Gastroesophageal sphincter (tissue), 3 donors: Measurements from ENCODE around the gene FMNL3.

Experiments used
- EP300 ChIP-seq: sonication (generic); formaldehyde crosslinking; IDR thresholded peaks from one replicate; pipeline ENCODE4 v1.6.1; 2017; ENCODE audit warnings: antibody characterized with exemption, mild to moderate bottlenecking
- POLR2A ChIP-seq, 2 donors: fragments of 450-650 bp; IDR thresholded peaks; one replicate each; pipeline ENCODE4 v1.6.1; 2017; ENCODE audit warnings: antibody characterized with exemption in 2 of 2, mild to moderate bottlenecking in 2 of 2, moderate library complexity in 1 of 2
- TF ChIP-seq, protein P1 (sequence below), 4 experiments: fragments of 200-600 bp in 2 of 4; fragments of 450-650 bp in 2 of 4; sonication (generic) in 1 of 4; IDR thresholded peaks; one replicate each; pipeline ENCODE4 v1.5.1; 2017 to 2019; ENCODE audit warnings: antibody characterized with exemption in 4 of 4, mild to moderate bottlenecking in 2 of 4, moderate library complexity in 2 of 4

DNA sequence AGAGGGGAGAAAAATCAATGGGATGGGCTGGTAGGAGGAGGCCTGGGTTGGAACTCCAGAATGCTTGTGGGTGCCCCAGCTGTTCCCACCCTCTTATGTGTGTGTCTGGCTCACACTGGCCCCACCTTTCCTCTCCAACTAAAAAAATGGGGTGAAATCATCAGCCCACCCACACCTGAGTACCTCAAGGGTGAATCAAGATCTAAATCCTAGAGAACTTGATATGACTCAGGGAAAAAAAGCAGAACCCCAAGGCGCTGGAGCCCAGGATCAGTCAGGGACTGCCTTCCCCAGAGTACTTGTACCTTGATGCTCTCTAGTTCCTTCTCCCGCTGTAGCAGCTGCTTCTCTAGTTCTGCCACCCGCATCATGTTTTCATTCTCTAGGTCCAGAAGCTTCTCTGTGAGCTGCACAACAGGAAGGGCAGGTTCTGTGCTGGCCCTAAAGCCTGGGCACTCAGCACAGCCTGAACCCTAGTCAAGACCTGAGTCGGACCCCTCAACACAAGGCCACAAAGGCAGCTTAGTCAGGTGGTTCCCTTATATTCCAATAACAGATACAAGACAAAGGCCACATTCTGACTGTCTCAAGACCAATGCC, 54.2 kb downstream of the FMNL3 start:
- TF ChIP-seq, protein P1, sequence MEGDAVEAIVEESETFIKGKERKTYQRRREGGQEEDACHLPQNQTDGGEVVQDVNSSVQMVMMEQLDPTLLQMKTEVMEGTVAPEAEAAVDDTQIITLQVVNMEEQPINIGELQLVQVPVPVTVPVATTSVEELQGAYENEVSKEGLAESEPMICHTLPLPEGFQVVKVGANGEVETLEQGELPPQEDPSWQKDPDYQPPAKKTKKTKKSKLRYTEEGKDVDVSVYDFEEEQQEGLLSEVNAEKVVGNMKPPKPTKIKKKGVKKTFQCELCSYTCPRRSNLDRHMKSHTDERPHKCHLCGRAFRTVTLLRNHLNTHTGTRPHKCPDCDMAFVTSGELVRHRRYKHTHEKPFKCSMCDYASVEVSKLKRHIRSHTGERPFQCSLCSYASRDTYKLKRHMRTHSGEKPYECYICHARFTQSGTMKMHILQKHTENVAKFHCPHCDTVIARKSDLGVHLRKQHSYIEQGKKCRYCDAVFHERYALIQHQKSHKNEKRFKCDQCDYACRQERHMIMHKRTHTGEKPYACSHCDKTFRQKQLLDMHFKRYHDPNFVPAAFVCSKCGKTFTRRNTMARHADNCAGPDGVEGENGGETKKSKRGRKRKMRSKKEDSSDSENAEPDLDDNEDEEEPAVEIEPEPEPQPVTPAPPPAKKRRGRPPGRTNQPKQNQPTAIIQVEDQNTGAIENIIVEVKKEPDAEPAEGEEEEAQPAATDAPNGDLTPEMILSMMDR (IDR thresholded peaks at IDR 0.05), result no peak
- TF ChIP-seq POLR2A (IDR thresholded peaks at IDR 0.05) (no peak), EP300 (no peak)
